GM21723 (cell line): ENCODE measurements around the gene KLF17.

Experiments used
- ATAC-seq: cut with Tn5 transposase; IDR thresholded peaks from one replicate; pipeline ENCODE4 v1.9.1; 2021; ENCODE audit warnings: mild to moderate bottlenecking, moderate library complexity; ENCODE audit not compliant: unreplicated experiment

KLF17 gene, protein sequence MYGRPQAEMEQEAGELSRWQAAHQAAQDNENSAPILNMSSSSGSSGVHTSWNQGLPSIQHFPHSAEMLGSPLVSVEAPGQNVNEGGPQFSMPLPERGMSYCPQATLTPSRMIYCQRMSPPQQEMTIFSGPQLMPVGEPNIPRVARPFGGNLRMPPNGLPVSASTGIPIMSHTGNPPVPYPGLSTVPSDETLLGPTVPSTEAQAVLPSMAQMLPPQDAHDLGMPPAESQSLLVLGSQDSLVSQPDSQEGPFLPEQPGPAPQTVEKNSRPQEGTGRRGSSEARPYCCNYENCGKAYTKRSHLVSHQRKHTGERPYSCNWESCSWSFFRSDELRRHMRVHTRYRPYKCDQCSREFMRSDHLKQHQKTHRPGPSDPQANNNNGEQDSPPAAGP

DNA sequence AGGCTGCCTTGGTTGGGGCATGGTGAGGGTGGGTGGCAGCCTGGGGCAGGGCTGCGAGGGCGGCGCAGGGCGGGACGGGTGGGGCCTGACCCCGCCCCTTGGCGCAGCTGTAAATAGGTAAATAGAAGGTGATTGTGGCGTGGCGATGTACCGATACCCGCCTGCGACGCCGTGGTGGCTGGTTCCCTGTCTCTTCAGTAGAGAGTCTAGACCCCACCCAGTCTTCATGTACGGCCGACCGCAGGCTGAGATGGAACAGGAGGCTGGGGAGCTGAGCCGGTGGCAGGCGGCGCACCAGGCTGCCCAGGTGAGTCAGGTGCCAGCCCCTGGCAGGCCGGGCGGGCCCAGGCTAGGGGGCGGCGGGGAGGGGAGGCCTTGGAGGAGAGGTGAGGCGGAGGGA lies at the start of gene KLF17:
Gene KLF17, plus strand, starts transcription at position 140 of the 400 bp plus-strand sequence. Its CDS starts 87 bp downstream, at position 227.
- ATAC-seq, result no peak

DNA sequence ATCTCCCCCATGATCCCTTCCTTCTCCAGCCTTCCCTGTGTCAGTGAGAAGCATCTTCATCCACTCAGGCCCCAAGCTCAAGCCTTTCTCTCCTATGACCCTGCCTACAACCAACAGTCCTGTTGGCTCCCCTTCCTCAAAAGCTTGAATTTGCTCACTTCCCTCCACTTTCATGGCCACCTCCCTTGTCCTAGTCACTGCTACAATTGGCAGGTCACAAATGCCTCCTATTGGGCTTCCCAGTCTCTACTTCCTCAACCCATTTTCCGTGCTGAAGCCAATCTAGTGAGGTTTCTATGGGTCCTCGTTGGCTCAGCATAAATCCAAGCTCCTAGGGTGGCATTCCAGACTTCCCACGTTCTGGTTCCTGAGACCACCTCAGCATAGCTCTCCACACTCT lies 47.2 kb upstream of the KLF17 start:
- no peak for ATAC-seq

DNA sequence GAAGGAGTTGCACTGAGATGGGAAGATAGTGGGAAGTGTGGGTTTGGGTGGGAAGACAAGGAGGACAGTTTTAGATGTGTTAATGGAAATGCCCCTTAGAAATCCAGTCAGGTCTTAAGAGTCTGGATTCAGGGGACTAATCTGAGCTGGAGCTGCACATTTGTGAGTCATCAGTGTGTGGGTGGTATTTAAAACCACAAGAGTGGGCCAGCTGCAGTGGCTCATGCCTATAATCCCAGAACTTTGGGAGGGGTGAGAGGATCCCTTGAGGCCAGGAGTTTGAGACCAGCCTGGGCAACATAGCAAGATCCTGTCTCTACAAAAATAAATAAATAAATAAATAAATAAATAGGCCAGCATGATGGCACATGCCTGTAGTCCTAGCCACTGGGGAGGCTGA lies 46.4 kb upstream of the KLF17 start:
- ATAC-seq, result no peak

DNA sequence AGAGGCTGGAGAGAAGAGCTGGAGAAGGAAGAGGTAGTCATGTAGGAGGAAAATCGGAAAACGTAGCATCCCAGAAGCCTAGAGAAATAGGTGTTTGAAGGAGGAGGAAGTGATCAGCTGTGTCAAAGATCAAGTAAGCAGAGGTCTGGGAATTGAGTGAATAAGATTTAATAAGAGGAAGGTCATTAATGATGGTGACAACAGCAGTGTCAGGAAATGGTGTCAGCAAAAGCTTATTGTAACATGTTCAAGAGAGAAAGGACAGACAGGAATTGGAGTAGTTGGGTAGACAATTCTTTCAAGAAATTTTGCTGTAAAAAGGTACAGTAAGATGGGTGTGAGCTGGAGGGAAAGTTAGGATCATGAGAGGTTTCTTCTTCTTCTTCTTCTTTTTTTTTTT lies 45.8 kb upstream of the KLF17 start:
- no peak for ATAC-seq

DNA sequence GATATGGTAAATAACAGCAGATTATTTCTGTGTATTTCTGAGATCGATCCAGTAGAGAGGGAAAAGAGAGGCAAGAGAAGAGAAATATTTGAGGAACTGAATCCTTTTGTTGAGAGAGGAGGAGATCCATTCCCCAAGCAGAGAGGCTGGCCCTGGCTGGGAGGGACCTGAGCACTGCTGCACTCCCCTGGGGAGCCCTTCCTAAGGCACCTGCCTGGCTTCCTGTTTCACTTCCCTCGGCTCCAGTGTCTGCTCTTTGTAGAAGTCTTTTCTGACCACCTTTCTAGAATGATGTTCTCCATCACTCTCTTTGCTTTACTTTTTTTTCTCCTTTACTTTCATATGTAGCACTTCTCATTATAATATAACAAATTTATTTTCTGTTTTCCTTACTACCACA lies 45.1 kb upstream of the KLF17 start:
- no peak for ATAC-seq

DNA sequence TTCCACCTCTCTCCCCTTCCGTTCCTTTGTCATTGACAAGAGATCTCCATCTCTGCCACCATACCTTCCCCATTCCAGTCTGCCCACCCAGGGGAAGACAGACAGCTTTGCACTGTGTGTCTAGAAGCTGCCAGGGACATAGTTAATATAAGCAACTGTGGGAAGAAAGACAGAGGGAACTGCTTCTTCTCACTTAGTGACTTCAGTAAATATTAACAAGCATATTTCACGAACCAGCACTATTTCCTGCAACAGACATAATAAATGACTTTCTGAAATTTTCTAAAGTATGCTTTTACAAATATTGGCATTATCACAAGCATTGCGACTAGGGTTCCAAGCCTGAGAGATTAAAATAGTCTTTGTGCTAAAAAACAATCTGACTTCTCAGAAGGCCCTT lies 44.2 kb upstream of the KLF17 start:
- no peak for ATAC-seq

DNA sequence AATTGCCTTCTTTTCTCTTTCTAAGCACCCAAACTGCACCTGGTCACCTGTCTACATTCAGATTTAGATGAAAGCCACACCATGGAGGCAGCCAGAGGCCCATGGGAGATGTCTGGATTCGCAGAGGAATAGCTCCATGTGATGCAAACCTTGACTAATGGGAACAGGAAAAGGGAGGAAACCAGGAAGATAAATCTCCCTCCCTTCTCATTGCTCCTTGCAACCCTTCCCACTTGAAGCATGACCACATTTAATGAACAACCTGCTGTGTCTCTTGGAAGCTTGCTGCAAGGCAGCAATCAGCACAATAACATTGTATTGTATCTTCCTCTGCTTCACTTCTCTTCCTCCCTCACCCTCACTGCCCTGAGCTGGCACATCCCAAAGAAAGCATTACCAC lies 42.6 kb upstream of the KLF17 start:
- no peak for ATAC-seq

DNA sequence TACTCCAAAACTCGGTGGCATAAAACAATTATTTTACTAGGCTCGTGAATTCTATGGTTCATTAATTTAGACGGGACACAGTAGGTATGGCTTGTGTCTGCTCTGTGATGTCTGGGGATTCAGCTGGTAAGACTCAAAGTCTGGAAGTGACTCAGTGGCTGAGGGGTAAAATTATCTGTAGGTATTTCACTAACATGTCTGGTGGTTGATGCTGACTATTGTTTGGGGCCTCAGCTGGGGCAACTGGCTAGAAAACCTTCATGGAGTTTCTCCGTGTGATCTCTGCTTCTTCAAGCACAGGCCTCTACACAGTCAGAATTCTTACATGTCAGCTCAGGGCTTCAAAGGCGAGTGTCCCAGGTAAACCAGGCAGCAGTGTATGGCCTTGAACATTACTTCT lies 41.2 kb upstream of the KLF17 start:
- ATAC-seq, result no peak

DNA sequence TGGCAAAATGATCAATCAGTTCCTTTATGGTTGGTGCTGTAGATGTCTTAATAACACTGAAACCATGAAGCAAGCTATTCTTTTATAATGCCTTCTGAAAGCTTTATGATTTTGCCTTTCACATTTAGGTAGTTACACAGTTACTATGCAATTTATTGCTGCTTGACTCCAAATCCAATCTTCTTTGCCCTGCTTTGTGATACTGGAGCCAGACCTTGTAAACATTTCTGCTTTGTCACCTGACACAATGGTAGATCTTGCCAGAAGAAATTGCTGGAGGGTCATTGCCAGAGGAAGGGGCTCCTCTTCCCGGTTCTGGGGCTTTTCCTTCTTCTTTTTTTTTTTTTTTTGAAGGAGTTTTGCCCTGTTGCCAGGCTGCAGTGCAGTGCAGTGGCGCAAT lies 40.5 kb upstream of the KLF17 start:
- no peak for ATAC-seq

DNA sequence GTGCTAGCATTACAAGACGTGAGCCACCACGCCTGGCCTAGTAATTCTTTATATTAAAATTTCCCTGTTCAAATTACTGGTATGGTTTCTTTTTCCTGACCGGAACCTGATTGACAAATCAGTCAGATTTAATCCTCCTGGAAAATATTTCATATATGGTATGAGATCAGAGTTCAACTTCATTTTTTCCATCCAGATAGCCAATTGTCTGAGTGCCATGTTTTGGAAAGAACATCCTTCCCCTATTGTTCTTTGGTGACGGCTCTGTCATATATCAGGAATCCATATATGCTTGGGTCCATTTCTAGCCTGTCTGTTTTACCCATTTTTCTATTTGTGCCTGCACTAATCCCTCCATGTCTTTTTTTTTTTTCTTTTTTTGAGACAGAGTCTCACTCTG lies 39.1 kb upstream of the KLF17 start:
- ATAC-seq, result no peak

DNA sequence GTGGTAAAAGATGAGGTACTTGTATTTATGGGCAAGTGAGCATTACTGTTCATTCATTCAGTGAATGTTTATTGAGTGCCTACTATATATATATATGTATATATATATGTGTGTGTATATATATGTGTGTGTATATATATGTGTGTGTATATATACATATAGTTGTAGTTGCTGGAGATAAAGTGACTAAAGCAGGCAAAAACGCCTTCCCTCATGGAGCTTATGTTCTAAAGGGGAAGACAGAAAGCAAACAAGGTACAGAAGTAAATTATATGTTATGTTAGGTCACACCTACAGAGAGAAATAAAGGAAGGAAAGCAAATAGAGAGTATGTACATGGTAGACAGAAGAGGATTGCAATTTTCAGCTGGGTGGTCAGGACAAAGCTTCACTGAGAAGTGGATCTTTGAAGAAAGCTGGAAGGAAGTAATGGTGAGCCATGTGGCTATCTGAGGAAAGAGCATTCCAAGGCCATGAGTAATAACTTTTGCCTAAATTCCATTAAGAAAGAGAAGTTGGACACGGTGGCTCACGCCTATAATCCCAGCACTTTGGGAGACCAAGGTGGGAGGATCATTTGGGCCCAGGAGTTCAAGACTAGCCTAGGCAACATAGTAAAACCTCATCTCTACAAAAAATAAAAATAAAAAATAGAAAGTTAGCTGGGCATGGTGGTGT lies 33.5 kb upstream of the KLF17 start:
- ATAC-seq, result no peak

DNA sequence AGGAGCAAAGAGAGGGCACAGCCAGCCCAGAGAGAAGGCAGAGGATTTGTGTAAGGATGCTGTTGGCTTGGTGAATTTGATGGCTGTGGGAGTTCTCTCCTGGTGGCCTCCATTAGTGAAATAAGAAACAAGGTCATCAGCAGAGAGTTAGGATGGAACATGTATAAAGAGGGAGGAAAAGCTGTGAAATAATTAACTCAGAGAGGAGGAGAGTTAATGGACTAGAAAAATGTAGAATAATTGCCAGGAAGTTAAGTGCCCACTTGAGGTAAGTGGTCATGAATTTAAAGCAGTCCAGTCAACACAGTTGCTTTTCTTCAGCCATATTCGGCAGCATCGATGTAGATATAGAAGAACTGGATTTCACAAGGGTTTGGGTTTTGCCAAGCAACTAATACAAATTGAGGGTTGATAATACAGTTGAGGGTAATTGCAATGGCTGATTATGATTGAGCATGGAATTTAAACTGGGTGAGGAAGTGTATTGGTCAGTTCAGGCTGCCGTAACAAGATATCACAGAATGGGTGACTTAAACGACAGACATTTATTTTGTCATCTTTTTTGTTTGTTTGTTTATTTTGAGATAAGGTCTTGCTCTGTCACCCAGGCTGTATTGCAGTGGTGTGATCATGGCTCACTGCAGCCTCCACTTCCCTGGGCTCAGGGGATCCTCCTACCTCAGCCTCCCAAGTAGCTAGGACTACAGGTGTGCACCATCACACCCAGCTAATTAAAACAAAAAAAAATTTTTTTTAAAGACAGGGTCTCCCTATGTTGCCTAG lies 31.7 kb upstream of the KLF17 start:
- ATAC-seq, result no peak

DNA sequence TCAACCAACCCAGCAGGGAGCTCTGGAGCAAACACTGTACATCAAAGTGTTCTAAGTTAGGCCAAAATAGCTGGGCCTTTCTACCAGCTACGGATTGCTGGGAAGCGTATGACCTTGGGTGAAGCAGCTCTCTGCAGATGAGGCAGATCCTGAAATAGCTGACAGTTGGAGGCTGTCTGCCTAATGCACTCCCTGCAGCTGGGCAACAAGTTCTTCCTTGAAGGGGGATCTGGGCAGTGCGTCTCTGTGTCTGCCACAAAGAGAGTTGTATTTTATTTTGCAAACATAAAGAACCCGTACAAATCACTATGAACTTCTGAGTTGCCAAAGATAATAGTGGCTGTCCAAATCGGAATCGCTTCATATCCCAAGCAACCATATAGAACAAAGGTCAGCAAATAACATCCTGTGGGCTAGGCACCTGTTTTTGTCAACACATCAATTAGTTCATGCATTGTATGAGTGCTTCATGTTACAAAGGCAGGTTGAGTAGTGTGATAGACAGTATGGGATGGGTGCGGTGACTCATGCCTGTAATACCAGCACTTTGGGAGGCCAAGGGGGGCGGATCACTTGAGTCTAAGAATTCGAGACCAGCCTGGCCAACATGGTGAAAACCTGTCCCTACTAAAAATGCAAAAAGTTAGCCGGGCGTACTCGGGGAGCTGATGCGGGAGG lies 29.1 kb upstream of the KLF17 start:
- no peak for ATAC-seq

DNA sequence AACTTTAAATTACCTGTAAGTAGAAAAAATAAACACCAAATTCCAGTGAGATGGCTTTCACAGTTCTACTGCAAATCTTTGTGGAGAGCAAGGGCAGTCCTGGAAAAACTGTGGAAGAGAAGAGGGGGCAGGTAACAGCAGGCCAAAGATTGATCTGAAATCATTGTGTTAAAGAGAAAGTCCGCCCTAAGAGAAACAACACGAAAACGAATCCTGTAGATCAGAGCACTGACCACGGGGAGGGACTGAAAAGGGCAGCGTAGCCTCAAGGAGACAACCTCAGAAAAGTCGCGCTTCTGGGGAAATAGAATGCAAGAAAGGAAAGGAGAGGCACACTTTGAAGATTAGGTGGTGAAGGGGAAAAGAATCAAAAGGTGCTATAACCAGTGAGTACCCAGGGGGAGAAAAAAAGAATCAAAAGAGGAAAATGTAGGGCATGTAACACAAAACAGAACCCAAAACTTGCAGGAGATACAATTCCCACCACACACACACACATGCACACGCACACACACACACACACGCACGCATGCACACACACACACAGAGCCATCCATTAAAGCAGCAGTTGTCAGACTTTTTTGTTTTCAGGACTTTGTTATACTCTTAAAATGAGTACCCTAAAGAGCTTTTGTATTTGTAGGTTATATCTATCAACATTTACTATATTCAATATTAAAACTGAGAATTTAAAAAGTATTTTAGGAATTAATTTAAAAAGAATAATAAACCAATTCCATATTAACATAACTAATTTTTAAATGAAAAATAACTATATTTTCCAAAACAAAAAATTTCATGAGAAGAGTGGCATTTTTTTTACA lies 28.0 kb upstream of the KLF17 start:
- no peak for ATAC-seq

DNA sequence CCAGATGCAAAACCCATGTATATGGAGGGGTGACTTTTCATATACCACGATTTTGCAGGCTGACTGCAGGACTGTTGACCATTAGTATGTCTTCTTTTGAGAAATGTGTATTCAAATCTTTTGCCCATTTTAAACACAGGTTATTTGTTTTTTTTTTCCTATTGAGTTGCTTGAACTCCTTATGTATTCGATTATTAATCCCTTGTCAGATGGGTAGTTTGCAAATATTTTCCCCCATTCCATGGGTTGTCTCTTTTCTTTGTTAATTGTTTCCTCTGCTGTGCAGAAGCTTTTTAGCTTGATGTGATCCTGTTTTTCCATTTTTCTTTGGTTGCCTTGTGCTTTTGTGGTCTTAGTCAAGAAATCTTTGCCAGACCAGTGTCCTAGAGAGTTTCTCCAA lies 24.6 kb upstream of the KLF17 start:
- no peak for ATAC-seq

DNA sequence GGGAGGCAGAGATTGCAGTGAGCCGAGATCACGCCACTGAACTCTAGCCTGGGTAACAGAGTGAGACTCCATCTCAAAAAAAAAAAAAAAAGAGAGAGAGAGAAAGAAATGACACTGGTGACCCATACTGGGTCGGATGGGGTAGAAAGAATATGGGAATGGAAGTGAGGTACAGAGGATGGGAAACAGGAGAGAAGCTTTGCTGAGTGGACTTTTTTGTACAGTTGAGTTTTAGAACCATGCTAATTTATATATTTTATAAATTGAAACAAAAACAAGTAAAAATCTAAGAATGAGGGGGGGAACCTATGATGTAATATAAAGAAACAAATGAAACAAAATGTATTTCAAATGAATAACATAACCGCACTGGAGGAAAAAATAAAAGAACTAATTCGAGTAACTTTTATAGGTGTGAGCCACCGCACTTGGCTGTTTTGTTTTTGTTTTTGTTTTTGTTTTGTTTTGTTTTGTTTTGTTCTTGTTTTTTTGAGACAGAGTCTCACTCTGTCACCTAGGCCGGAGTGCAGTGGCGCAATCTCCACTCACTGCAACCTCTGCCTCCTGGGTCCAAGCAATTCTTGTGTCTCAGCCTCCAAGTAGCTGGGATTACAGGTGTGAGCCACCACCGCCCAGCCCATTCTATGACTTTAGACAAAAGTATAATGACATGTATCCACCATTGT lies 18.3 kb upstream of the KLF17 start:
- no peak for ATAC-seq

DNA sequence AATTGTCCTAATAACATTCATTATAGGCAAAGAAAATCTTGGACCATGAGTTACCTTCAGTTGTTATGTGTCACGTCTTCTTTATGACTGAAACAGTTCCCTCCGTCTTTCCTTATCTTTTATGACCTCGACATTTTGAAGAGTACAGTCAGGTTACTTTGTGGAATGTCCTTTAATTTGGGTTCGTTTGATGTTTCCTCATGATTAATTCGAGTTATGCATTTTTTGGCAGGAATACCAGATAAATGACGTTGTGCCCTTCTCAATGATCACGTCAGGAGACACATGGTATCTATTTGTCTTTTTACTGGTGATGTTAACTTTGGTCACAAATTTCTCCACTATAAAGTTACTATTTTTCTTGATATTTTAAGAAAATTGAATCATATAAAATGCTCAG lies 17.3 kb upstream of the KLF17 start:
- no peak for ATAC-seq

DNA sequence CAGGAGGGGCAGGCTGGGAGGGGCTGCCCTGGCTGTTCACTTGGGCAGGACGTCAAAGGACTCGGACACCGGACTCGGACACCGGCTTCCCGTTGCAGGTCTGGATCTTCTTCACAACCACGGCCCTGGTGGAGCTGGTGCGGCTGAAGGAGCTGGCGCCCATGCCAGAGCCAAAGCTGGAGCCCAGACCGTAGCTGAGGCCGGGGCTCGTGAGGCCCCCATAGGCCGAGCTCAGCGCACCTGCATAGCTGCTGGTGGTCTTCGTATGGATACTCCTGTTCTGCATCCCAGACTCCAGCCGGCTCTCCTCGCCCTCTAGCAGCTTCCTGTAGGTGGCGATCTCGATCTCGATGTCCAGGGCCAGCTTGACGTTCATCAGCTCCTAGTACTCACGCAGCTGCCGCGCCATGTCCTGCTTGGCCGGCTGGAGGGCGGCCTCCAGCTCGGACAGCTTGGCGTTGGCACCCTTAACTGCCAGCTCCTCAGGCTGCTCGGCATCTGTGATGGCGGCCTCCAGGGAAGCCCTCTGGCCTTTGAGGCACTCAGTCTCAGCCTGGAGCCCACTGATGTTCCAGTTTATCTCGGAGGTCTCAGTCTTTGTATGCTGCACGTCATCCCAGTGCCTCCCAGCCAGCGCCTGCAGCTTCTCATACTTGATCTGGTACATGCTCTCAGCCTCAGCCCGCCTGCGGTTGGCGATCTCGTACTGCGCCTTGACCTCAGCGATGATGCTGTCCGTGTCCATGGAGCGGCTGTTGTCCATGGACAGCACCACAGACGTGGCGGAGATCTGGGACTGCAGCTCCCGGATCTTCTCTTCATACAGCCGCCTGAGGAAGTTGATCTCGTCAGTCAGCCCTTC lies 15.1 kb upstream of the KLF17 start:
- ATAC-seq, result no peak

DNA sequence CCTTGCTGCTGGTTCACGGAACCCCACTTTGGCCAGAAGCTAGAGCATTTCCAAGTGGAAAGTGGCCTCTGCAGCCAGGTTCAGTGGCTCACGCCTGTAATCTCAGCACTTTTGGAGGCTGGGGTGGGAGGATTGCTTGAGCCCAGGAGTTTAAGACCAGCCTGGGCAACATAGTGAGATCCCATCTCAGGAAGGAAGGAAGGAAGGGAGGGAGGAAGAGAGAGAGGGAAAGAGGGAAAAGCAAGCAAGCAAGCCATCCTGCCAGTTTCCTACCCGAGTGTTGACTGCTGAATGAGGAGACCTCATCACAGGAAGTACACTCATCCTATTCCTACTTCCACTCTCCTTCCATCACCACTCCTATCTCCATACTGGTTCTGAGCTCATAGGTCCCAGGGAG lies 12.8 kb upstream of the KLF17 start:
- ATAC-seq, result no peak
